GM10266 (cell line): ENCODE results near the gene ARMC5.

Experiments
- DNase-seq: peaks from one replicate; pipeline ENCODE4 v3.0.0; 2012; ENCODE audit errors: extremely low spot score
- CTCF ChIP-seq: IDR thresholded peaks from 2 replicates; pipeline ENCODE4 v1.5.1; 2012; ENCODE audit warnings: mild to moderate bottlenecking, low read depth; ENCODE audit not compliant: control insufficient read depth, insufficient read depth; ENCODE audit errors: missing control alignments

ARMC5 gene

DNA sequence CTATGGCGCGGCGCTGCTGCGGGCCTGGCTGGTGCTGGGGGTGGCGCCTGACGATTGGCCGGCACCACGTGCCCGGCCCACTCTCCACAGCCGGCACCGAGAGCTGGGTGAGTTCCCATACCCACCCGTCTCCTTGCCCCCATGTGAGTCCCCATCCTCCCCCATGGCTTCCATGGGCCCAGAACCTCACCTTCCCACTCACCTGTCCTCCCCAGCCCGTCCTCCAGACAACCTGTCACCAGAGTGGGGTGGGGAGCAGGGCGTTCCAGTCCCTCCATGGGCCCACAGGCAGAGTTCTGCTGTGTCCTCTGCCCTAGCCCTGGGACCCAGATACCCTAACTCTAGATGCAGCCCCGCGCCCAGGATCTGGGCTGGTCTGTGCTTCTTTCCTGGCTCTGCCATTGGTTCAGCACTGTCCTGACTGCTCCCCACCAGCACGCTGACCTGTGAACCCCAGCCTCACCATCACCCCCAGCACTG lies 5.5 kb downstream of the ARMC5 start:
- no peak for TF ChIP-seq CTCF

GRCh38 chr16:31465788-31466370 lies 6.6 kb downstream of the ARMC5 start:
- no peak for TF ChIP-seq CTCF
- DNase-seq, result no peak

More for the DNA sequence above, 5.5 kb downstream of the ARMC5 start:
- no peak for DNase-seq

GRCh38 chr16:31466381-31466841 lies 7.1 kb downstream of the ARMC5 start:
- no peak for DNase-seq
- no peak for TF ChIP-seq CTCF

DNA sequence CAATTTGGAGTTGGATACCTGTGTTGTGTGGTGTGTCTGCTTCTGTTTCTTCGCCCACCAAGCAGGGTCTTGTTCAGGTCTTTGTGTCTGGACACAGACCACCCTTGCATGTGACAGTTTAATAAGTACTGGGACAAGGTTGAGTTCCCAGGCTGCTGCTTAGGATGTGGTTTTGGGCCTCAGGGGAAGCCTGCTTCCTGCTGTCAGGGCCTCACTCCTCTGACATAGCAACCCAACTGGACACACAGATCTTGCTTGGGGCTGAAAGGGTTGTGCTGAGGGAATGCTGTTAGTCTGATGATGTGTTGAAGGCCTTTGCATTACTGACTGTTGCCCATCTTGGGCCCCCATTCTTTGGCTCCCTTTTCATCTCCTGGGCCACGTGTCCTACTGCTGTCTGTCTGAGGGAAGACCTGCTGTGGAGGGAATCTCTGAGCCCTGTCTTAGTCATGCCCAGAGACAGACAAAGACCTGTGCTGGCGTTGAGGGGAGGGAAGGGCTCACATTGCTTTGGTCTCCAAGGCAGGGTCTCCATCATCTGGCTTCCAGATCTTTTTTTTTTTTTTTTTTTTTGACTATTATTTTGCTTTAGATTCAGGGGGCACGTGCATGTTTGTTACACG lies 8.0 kb downstream of the ARMC5 start:
- peak; percentile 53 for DNase-seq
- TF ChIP-seq CTCF, result no peak

GRCh38 chr16:31467858-31468257 lies 8.6 kb downstream of the ARMC5 start:
- no peak for DNase-seq
- TF ChIP-seq CTCF, result no peak

DNA sequence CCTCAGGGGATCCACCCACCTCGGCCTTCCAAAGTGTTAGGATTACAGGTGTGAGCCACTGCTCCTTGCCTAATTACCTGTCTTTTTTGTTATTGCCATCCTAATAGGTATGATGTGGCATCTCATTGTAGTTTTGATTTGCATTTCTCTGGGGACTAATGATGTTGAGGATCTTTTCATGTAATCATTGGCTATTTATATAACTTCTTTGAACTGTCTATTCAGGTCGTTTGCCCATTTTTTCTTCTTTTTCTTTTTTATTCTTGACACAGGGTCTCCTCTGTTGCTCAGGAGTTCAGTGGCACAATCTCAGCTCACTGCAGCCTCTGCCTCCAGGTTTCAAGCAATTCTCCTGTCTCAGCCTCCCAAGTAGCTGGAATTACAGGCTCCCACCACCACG lies 11.3 kb downstream of the ARMC5 start:
- DNase-seq, result no peak
- no peak for TF ChIP-seq CTCF

DNA sequence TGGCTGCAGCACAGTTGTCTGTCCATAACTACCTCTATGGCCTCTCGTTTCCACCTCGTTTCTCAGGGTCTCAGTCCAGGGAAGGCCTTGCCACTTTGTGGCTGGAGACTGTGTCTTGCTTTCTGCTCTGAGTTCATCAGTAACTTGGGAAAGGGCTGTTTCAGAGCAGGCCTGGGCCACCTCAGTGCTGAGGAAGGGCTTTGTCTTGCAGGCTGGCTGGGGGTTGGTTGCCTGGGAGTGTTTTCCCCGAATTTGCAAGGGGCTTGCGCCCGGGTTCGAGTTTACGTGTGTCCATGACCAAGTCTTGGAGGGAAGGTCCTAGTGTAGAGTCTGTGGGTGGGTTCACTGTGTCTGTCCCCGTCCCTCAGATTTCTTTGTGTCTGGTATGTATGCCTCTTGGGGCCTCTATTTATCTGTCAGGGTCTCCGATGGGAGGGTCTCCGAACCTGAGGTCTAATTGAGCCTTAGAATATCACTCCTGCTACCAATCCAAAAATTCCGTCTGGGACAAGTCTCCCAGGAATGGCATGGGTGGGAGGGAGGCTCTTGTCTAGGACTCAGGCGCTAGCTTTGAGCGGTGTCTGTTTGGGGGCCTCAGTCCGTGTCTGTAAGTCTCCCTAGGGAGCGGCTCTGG lies 12.1 kb downstream of the ARMC5 start:
- DNase-seq, result peak; percentile 34
- no peak for TF ChIP-seq CTCF
